KOPT-K1 (cell line): Measurements from ENCODE around the gene CDKN2B-AS1.

Experiments used
- H3K27ac ChIP-seq: fragments of 200-600 bp; sonication (generic); 2 replicates; pipeline ENCODE4 v1.5.1; 2016; ENCODE audit warnings: antibody characterized with exemption, mild to moderate bottlenecking, low read depth, low read length; ENCODE audit not compliant: poor library complexity, severe bottlenecking
- H3K36me3 ChIP-seq: fragments of 200-600 bp; sonication (generic); 2 replicates; pipeline ENCODE4 v1.5.1; 2017; ENCODE audit warnings: antibody characterized with exemption, mild to moderate bottlenecking, low read length, moderate library complexity; ENCODE audit not compliant: insufficient read depth
- H3K9me3 ChIP-seq: fragments of 200-600 bp; sonication (generic); 2 replicates; pipeline ENCODE4 v1.5.1; 2017; ENCODE audit warnings: antibody characterized with exemption, low read length, mild to moderate bottlenecking; ENCODE audit not compliant: insufficient read depth, poor library complexity, severe bottlenecking

CDKN2B-AS1 gene

GRCh38 chr9:22117511-22118384 is 123.2 kb downstream of the CDKN2B-AS1 start:
- peak overlapping the region; percentile 70 for H3K27ac ChIP-seq
- peaks cover under 1% of the 10 kb centered on the region for H3K9me3 ChIP-seq
- no peaks in the 10 kb centered on the region for H3K36me3 ChIP-seq

DNA sequence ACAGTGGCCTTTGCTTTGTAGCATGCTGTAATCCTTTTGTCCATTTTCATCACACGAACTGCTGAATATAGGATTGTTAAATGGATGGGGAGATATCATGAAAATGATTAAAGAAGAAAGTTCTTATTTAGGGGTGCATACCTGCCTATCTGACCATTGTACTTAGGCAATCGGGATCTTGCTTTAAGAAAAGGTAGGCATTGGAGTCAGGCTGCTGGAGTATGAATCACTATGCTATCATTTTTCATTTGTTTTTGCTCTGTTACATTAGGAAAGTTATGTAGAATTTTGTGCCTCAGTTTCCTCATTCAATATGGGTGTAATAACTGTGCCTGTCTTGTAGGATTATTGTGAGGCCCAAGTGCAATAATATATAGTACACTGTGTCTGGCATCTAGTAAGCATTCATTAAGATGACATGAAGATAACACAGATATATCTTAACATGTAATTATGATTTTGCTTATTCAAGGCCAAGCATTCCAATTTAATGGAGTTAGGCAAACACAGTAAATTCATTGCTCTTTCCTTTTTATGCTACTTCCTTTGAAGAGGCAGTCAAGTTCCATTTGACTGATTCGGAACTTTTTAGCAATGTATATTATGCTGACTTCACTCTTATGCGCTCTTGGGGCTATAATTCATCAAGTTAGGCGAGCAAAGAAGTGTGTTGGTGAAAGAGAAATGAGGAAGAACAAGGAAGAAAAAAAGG is 124.4 kb downstream of the CDKN2B-AS1 start:
- H3K27ac ChIP-seq, result peak overlapping the region; percentile 70
- no peaks in the 10 kb centered on the region for H3K36me3 ChIP-seq

GRCh38 chr9:22119522-22120158 is 125.0 kb downstream of the CDKN2B-AS1 start:
- Histone ChIP-seq H3K27ac (peak overlapping the region; percentile 70), H3K36me3 (no peaks in the 10 kb centered on the region), H3K9me3 (peaks cover 9% of the 10 kb centered on the region)

More for the DNA sequence above, 124.4 kb downstream of the CDKN2B-AS1 start:
- H3K9me3 ChIP-seq, result peaks cover 9% of the 10 kb centered on the region

DNA sequence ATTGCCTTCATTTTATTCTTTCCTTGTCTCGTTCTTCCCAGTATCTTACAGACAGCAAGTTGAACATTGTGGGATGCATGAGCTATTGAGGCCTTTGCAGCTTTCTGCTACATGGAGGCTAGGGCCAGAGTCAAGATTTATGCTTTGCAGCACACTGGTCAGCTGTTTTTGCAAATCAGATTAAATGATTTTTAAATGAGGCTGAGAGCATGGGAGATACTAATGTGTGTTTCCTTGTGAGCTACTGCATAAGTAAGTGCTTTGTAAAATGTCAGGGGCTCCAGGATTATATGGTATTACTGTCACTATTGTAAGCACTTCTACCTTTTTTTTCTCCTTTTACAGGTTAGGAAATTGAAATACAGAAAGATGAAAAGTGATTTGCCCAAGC is 125.6 kb downstream of the CDKN2B-AS1 start:
- no peaks in the 10 kb centered on the region for H3K36me3 ChIP-seq
- H3K27ac ChIP-seq, result peak overlapping the region; percentile 70
- peaks cover 9% of the 10 kb centered on the region for H3K9me3 ChIP-seq

GRCh38 chr9:22120595-22120994 is 126.0 kb downstream of the CDKN2B-AS1 start:
- Histone ChIP-seq H3K36me3 (no peaks in the 10 kb centered on the region), H3K27ac (no peak overlapping the region), H3K9me3 (peaks cover 9% of the 10 kb centered on the region)

GRCh38 chr9:22124263-22125011 is 129.8 kb downstream of the CDKN2B-AS1 start:
- Histone ChIP-seq H3K9me3 (peaks cover 9% of the 10 kb centered on the region), H3K27ac (no peak overlapping the region), H3K36me3 (no peaks in the 10 kb centered on the region)

DNA sequence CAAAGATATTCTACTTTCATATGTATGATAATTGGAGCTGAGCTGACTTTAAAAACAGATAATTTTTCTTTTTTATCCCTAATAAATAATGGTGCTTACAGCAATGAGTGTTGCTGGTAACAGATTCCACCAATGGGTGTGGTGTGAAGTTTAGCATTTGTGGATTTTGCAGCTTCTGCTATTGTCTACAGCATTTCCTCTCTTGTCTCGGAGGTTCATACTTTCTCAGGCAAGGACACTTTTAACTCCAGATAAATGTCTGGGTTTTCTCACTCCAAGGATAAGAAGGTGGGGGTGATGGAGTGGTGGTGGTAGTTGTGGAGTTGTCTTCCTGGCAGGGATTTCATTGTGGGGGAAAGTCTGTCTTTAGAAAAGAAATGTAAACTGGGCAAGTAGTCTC is 134.5 kb downstream of the CDKN2B-AS1 start:
- Histone ChIP-seq H3K36me3 (no peaks in the 10 kb centered on the region), H3K27ac (no peak overlapping the region), H3K9me3 (no peaks in the 10 kb centered on the region)

DNA sequence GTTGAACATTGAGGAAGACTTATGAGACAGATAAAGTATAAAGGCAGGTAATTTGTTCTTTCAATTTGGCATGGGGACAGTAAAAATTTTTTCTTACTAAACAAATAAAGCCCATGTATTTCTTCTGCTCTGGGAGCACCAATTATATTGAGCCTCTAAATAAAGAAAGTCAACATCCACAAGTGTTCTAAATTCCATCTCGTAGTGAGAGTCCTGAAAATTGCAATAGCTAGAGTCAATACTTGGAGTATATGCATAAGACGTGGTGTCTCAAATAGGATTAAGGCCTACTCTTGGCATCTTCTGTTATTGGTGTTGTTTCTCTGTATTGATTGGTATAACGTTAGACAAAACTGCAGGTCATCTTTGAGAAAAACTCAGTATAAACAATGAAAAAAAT is 135.0 kb downstream of the CDKN2B-AS1 start:
- no peak overlapping the region for H3K27ac ChIP-seq
- no peaks in the 10 kb centered on the region for H3K9me3 ChIP-seq
- no peaks in the 10 kb centered on the region for H3K36me3 ChIP-seq

- no peaks in the 10 kb centered on the region for H3K9me3 ChIP-seq
- H3K27ac ChIP-seq, result no peak overlapping the region
- H3K36me3 ChIP-seq, result no peaks in the 10 kb centered on the region
These were observed 137.2 kb downstream of the CDKN2B-AS1 start for GRCh38 chr9:22131817-22132216.

DNA sequence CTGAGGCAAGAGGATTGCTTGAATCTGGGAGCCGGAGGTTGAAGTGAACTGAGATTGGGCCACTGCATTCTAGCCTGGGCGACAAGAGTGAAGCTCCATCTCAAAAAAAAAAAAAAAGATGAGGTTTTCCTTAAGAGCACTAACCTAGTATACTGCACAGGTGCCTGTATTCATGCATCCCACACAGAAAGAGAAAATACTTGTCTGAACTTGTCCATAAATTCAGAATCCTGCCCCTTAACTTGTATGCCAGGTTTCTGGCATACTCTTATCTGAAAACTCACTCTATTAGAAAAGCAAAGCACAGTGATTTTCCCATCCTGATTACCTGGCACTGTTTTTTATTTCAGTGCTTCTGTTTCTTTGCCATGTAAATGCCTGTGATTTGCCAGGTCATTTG is 139.8 kb downstream of the CDKN2B-AS1 start:
- Histone ChIP-seq H3K27ac (no peak overlapping the region), H3K36me3 (no peaks in the 10 kb centered on the region), H3K9me3 (no peaks in the 10 kb centered on the region)

DNA sequence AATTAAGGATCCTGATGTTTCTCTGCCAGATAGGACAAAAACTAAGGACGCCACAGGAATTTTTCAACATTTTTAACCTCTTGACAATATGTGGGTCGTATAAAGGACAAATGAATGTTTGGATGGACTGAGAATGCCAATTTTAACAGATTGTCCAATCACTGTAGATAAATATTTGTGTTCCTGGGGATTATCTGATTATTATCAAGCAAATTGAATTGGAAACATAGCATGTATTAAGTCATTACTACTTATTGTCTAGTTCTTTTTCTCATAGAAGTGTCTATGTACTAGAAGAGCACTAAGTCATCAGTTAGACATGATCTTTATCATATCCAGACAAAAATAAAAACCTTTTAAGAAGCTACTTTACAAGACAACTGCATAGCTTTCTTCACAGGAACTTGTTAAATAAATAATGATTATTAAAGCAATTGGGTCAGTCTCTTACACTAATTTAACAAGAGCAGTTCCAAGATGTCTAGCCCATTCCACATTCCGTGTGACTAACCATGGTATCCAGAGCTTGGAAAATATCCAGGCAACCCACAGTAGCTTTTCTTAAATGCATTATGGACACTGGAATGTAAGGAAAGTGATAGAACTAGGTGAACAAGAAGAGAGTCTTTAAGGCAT is 142.0 kb downstream of the CDKN2B-AS1 start:
- Histone ChIP-seq H3K27ac (no peak overlapping the region), H3K9me3 (no peaks in the 10 kb centered on the region), H3K36me3 (no peaks in the 10 kb centered on the region)

DNA sequence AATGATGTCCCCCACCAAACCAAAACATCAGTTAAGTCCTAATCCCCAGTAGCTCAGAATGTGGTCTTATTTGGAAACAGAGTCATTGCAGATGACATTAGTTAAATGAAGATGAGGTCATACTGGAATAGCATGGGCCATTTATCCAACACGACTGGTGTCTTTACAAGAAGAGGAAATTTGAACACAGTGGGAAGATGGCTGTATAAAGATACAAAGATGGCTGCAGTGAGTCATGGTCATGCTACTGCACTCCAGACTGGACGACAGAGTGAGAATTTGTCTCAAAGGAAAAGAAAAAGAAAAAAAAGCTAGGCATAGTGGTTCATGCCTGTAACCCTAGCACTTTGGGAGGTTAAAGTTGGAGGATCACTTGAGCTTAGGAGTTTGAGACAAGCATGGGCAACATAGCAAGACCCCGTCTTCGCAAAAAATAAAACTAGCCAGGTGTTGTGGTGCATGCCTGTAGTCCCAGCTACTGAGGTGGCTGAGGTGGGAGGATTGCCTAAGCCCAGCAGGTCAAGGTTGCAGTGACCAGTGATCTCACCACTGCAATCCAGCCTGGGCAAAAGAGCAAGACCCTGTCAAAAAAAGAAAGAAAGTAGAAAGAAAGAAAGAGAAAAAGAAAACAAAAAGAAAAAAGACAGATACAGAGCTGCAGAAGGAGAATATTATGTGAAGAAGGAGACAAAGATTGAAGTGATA is 144.5 kb downstream of the CDKN2B-AS1 start:
- Histone ChIP-seq H3K9me3 (no peaks in the 10 kb centered on the region), H3K36me3 (no peaks in the 10 kb centered on the region), H3K27ac (no peak overlapping the region)

DNA sequence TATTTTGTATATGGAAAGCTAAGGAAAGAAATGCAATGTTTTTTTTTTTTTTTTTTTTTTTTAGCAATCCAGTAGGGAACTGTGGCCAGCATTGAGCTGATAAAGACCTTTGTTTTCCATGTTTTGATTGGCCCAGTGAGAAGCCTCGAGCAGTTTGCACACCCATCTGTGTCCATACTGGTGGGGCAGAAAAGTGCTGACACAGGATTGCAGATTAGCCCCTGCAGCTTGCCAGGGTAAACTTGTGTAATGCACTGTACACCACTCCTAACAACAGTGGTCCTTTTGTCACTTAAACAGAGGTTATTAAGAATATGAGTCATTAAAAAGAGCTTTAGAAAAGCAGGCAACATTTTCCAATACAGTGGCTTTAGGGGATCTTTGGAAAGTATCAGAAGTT is 147.3 kb downstream of the CDKN2B-AS1 start:
- no peaks in the 10 kb centered on the region for H3K9me3 ChIP-seq
- H3K36me3 ChIP-seq, result no peaks in the 10 kb centered on the region
- no peak overlapping the region for H3K27ac ChIP-seq

GRCh38 chr9:22142671-22143070 is 148.1 kb downstream of the CDKN2B-AS1 start:
- Histone ChIP-seq H3K9me3 (no peaks in the 10 kb centered on the region), H3K27ac (no peak overlapping the region), H3K36me3 (no peaks in the 10 kb centered on the region)
